ENCODE measurements around the gene RYR2. TPM values are rescaled to one million over a fixed set of nuclear protein-coding genes. Genes with fewer than 3 reads are reported as not detected.

RYR2 gene
- total RNA-seq, 2 experiments from 2014 or later, result not detected

DNA sequence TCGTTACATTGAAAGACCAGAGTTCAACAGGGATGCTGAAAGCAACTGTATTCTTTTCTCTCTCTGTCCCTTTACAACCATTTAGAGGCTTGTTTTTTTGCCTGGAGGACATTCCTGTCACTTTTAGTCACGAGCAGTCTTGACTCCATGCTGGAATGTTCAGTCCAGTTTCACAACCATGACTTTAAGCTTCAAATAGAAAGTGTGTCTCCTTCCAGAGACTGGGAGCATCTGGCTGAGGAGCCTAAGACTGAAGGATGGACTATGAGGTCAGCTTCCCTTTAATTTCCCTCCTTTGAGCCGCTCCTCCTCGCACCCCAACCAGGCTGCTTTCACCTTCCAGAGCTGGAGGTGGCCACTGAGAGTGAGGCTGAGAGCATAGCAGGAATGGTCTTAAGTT, 10.5 kb upstream of the RYR2 start:
- Histone ChIP-seq H3K9me2 (ENCODE audit: insufficient read depth, low read length) (no peaks in the 10 kb centered on the region), H2AFZ (ENCODE audit: low read length) (no peak overlapping the region), H3K4me3 (ENCODE audit: low read depth, low read length, poor library complexity, severe bottlenecking) (no peak overlapping the region), H3K27ac (ENCODE audit: low read depth, low read length, poor library complexity, severe bottlenecking) (no peak overlapping the region), H3K4me1 (ENCODE audit: insufficient read depth, low read length, poor library complexity, severe bottlenecking) (no peaks in the 10 kb centered on the region), H3K36me3 (ENCODE audit: insufficient read depth, low read length) (no peaks in the 10 kb centered on the region), H3K79me2 (ENCODE audit: insufficient read depth, low read depth, low read length) (no peaks in the 10 kb centered on the region), H3K4me2 (ENCODE audit: low read length) (no peak overlapping the region), H3K9me3 (ENCODE audit: low read length) (no peaks in the 10 kb centered on the region), H4K20me1 (ENCODE audit: insufficient read depth, low read length) (no peaks in the 10 kb centered on the region)
- no TSS peak for BruUV-seq (replicated peaks)
- no peak for TF ChIP-seq EZH2phosphoT487 (IDR thresholded peaks at IDR 0.05; ENCODE audit: borderline replicate concordance, low read depth, low read length)
- TF ChIP-seq, protein P1, sequence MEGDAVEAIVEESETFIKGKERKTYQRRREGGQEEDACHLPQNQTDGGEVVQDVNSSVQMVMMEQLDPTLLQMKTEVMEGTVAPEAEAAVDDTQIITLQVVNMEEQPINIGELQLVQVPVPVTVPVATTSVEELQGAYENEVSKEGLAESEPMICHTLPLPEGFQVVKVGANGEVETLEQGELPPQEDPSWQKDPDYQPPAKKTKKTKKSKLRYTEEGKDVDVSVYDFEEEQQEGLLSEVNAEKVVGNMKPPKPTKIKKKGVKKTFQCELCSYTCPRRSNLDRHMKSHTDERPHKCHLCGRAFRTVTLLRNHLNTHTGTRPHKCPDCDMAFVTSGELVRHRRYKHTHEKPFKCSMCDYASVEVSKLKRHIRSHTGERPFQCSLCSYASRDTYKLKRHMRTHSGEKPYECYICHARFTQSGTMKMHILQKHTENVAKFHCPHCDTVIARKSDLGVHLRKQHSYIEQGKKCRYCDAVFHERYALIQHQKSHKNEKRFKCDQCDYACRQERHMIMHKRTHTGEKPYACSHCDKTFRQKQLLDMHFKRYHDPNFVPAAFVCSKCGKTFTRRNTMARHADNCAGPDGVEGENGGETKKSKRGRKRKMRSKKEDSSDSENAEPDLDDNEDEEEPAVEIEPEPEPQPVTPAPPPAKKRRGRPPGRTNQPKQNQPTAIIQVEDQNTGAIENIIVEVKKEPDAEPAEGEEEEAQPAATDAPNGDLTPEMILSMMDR (conservative IDR thresholded peaks at IDR 0.05; ENCODE audit: low read length), result no peak
- no peak for DNase-seq (ENCODE audit: low spot score)
- ChIA-PET CTCF (ENCODE audit: unreplicated experiment) (no interaction called here), POLR2A (no interaction called here)
- intact Hi-C loops (cut with micrococcal nuclease; ENCODE audit: unreplicated experiment), result no loop called here

DNA sequence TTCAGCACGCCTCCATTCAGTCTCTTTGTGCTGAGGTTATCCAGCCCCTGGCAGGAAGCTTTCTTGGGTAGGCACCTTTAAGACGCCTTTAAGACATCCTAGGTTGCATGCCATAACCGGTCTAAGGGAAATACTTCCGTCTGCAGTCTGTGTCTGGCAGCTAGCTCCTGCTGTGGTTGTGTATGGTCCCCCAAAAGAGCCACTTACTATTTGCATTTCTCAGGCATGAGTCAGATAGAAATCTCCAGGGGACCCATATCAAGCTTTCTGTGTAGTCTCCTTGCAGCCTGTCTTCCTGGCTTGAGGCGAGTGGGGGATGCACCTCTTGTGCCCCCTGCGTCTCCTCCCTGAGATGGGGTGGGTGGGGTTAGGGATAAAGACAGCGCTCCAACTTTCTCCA, 10.0 kb upstream of the RYR2 start:
- no TSS peak for BruUV-seq (replicated peaks)
- Histone ChIP-seq H3K4me2 (ENCODE audit: low read length) (no peak overlapping the region), H4K20me1 (ENCODE audit: insufficient read depth, low read length) (no peaks in the 10 kb centered on the region), H2AFZ (ENCODE audit: low read length) (no peak overlapping the region), H3K4me1 (ENCODE audit: insufficient read depth, low read length, poor library complexity, severe bottlenecking) (no peaks in the 10 kb centered on the region), H3K9me3 (ENCODE audit: low read length) (no peaks in the 10 kb centered on the region), H3K4me3 (ENCODE audit: low read depth, low read length, poor library complexity, severe bottlenecking) (no peak overlapping the region), H3K27ac (ENCODE audit: low read depth, low read length, poor library complexity, severe bottlenecking) (no peak overlapping the region), H3K79me2 (ENCODE audit: insufficient read depth, low read depth, low read length) (no peaks in the 10 kb centered on the region), H3K36me3 (ENCODE audit: insufficient read depth, low read length) (no peaks in the 10 kb centered on the region), H3K9me2 (ENCODE audit: insufficient read depth, low read length) (no peaks in the 10 kb centered on the region)
- no peak for TF ChIP-seq EZH2phosphoT487 (IDR thresholded peaks at IDR 0.05; ENCODE audit: borderline replicate concordance, low read depth, low read length)
- TF ChIP-seq, protein P1 (conservative IDR thresholded peaks at IDR 0.05; ENCODE audit: low read length), result no peak
- CTCF ChIA-PET (ENCODE audit: unreplicated experiment), result no interaction called here
- no peak for DNase-seq (ENCODE audit: low spot score)
- POLR2A ChIA-PET, result no interaction called here
- intact Hi-C loops (cut with micrococcal nuclease; ENCODE audit: unreplicated experiment), result no loop called here

DNA sequence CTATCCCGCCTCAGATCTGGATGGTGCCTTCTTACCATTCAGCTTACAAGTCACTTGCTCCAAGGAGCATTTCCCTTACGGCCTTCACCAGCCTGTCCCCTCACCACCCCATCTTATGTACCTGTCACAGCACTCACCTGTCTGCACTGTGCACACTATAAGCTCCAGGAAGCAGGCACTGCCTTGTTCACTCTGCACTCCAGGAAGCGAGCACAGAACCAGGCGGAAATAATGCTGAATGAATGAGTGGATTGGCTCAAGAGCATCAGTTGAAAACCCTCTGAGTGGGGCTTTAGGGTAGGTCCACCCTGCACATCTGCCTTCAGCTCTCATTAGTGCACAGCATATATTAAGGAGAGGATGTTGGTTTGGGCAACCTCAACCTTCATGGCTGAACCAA, 8.9 kb upstream of the RYR2 start:
- Histone ChIP-seq H3K4me3 (ENCODE audit: low read depth, low read length, poor library complexity, severe bottlenecking) (no peak overlapping the region), H3K4me1 (ENCODE audit: insufficient read depth, low read length, poor library complexity, severe bottlenecking) (no peaks in the 10 kb centered on the region), H3K9me2 (ENCODE audit: insufficient read depth, low read length) (no peaks in the 10 kb centered on the region), H3K36me3 (ENCODE audit: insufficient read depth, low read length) (no peaks in the 10 kb centered on the region), H3K79me2 (ENCODE audit: insufficient read depth, low read depth, low read length) (no peaks in the 10 kb centered on the region), H3K27ac (ENCODE audit: low read depth, low read length, poor library complexity, severe bottlenecking) (no peak overlapping the region), H4K20me1 (ENCODE audit: insufficient read depth, low read length) (no peaks in the 10 kb centered on the region), H2AFZ (ENCODE audit: low read length) (no peak overlapping the region), H3K4me2 (ENCODE audit: low read length) (no peak overlapping the region), H3K9me3 (ENCODE audit: low read length) (no peaks in the 10 kb centered on the region)
- ChIA-PET CTCF (ENCODE audit: unreplicated experiment) (no interaction called here), POLR2A (interaction anchor here (0.6 to 1.0 kb wide), 2 partner anchors 14 to 1029 kb away, joined by 3 to 6 read pairs; no protein-coding TSS in a partner anchor)
- BruUV-seq (replicated peaks), result no TSS peak
- intact Hi-C loops (cut with micrococcal nuclease; ENCODE audit: unreplicated experiment), result no loop called here
- DNase-seq (ENCODE audit: low spot score), result no peak
- no peak for TF ChIP-seq EZH2phosphoT487 (IDR thresholded peaks at IDR 0.05; ENCODE audit: borderline replicate concordance, low read depth, low read length)
